HEK293T (cell line): Measurements from ENCODE around the gene RAC2.

Source experiments
- ARNT ChIP-seq: fragments of 450-650 bp; IDR thresholded peaks from 2 replicates; pipeline ENCODE4 v1.6.1; 2017; ENCODE audit warnings: mild to moderate bottlenecking
- BHLHE40 ChIP-seq: fragments of 450-650 bp; IDR thresholded peaks from 2 replicates; pipeline ENCODE4 v1.6.1; 2016; ENCODE audit warnings: mild to moderate bottlenecking, moderate library complexity, borderline replicate concordance
- CTBP1 ChIP-seq: fragments of 450-650 bp; IDR thresholded peaks from 2 replicates; pipeline ENCODE4 v1.6.1; 2016; ENCODE audit warnings: borderline replicate concordance
- ELF4 ChIP-seq: fragments of 450-650 bp; IDR thresholded peaks from 2 replicates; pipeline ENCODE4 v1.6.1; 2017; ENCODE audit warnings: antibody characterized with exemption
- FOXA1 ChIP-seq: fragments of 450-650 bp; IDR thresholded peaks from 2 replicates; pipeline ENCODE4 v1.6.1; 2016; ENCODE audit warnings: mild to moderate bottlenecking
- FOXK2 ChIP-seq: fragments of 450-650 bp; IDR thresholded peaks from 2 replicates; pipeline ENCODE4 v1.6.1; 2016; ENCODE audit warnings: mild to moderate bottlenecking
- FOXM1 ChIP-seq: fragments of 450-650 bp; IDR thresholded peaks from 2 replicates; pipeline ENCODE4 v1.6.1; 2017; ENCODE audit warnings: mild to moderate bottlenecking, borderline replicate concordance
- HDGF ChIP-seq: fragments of 450-650 bp; IDR thresholded peaks from 2 replicates; pipeline ENCODE4 v1.6.1; 2017; ENCODE audit warnings: antibody characterized with exemption, borderline replicate concordance
- L3MBTL2 ChIP-seq: fragments of 450-650 bp; conservative IDR thresholded peaks from 2 replicates; pipeline ENCODE4 v1.6.1; 2016; ENCODE audit warnings: mild to moderate bottlenecking
- PKNOX1 ChIP-seq: fragments of 450-650 bp; IDR thresholded peaks from 2 replicates; pipeline ENCODE4 v1.6.1; 2016
- SUZ12 ChIP-seq: fragments of 450-650 bp; IDR thresholded peaks from 2 replicates; pipeline ENCODE4 v1.6.1; 2016; ENCODE audit warnings: mild to moderate bottlenecking
- TARDBP ChIP-seq: fragments of 450-650 bp; IDR thresholded peaks from 2 replicates; pipeline ENCODE4 v1.6.1; 2016

GRCh38 chr22:37194750-37195149 is 49.3 kb downstream of the RAC2 start:
- TF ChIP-seq HDGF: no peak
- TF ChIP-seq FOXA1: no peak
- no peak for TF ChIP-seq TARDBP
- TF ChIP-seq PKNOX1: no peak
- no peak for TF ChIP-seq ELF4
- no peak for TF ChIP-seq SUZ12
- TF ChIP-seq CTBP1: no peak
- TF ChIP-seq L3MBTL2: no peak
- TF ChIP-seq FOXK2: no peak
- TF ChIP-seq BHLHE40: no peak
- no peak for TF ChIP-seq FOXM1
- TF ChIP-seq ARNT: no peak
